Osteoblast (primary cell): ENCODE measurements around the gene CUL4A. TPM values are rescaled to one million over a fixed set of nuclear protein-coding genes. Genes with fewer than 3 reads are reported as not detected.

Experiments
- DNase-seq: peaks from one replicate; pipeline ENCODE4 v3.0.0; 2011; ENCODE audit warnings: low spot score, mixed read lengths; ENCODE audit not compliant: insufficient read length; ENCODE audit errors: missing footprints
- H2AFZ ChIP-seq: 2 replicates; pipeline ENCODE4 v1.6.0; 2011; ENCODE audit warnings: mild to moderate bottlenecking, low read length
- H3K27ac ChIP-seq: 2 replicates; pipeline ENCODE4 v1.5.1; 2011; ENCODE audit warnings: mild to moderate bottlenecking, low read depth, low read length, moderate library complexity
- H3K27me3 ChIP-seq: 2 replicates; pipeline ENCODE4 v1.6.0; 2012; ENCODE audit warnings: mild to moderate bottlenecking, control low read depth, inconsistent platforms, low read length, moderate library complexity; ENCODE audit not compliant: insufficient read depth
- H3K36me3 ChIP-seq: 2 replicates; pipeline ENCODE4 v1.5.1; 2011; ENCODE audit warnings: mild to moderate bottlenecking, low read length, control low read depth, moderate library complexity; ENCODE audit not compliant: insufficient read depth
- H3K4me1 ChIP-seq: 2 replicates; pipeline ENCODE4 v1.5.1; 2011; ENCODE audit warnings: mild to moderate bottlenecking, low read length, control low read depth, moderate library complexity; ENCODE audit not compliant: insufficient read depth
- H3K4me2 ChIP-seq: 2 replicates; pipeline ENCODE4 v1.6.0; 2011; ENCODE audit warnings: mild to moderate bottlenecking, low read length; ENCODE audit not compliant: insufficient read depth
- H3K4me3 ChIP-seq: fragments of 200-600 bp; sonication (generic); 3 replicates; pipeline ENCODE4 v1.5.1; 2012; ENCODE audit warnings: mild to moderate bottlenecking, low read length, inconsistent platforms; ENCODE audit not compliant: insufficient read depth
- H3K79me2 ChIP-seq: 2 replicates; pipeline ENCODE4 v1.6.0; 2012; ENCODE audit warnings: mild to moderate bottlenecking, low read length, control low read depth, inconsistent platforms; ENCODE audit not compliant: insufficient read depth
- H3K9me3 ChIP-seq: 2 replicates; pipeline ENCODE4 v1.5.1; 2011; ENCODE audit warnings: low read depth, low read length, control low read depth
- H4K20me1 ChIP-seq: 2 replicates; pipeline ENCODE4 v1.6.0; 2012; ENCODE audit warnings: mild to moderate bottlenecking, low read length, control low read depth; ENCODE audit not compliant: insufficient read depth
- CTCF ChIP-seq: IDR thresholded peaks from 2 replicates; pipeline ENCODE4 v1.5.1; 2011; ENCODE audit warnings: mild to moderate bottlenecking, low read depth, low read length, moderate library complexity; ENCODE audit errors: extremely low read depth
- total RNA-seq: library from RNA; depleted of rRNA; stranded (reverse); fragments of >200 nt; gene quantifications from 2 replicates; pipeline ENCODE4 v1.2.3, GENCODE V29; 2012

The CUL4A gene
- total RNA-seq, 1 donor = 128 TPM

DNA sequence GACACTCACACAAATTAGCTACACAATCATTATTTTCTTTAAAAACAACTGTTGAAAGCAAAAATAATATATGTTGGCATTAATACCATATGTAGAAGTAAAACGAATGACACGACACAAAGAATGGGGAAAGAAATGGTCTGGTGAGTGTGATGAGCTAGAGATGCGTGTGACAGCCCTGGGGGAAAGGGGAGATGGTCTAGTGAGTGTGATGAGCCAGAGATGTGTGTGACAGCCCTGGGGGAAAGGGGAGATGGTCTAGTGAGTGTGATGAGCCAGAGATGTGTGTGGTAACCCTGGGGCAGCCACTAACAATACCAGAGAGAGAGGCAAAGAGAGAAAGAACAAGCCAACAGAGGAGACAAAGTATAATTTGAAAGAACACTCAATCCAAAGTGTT is 65.3 kb downstream of the CUL4A start:
- H3K27ac ChIP-seq = peak overlapping the region; percentile 31
- peaks cover 3% of the 10 kb centered on the region for H3K36me3 ChIP-seq
- H3K4me3 ChIP-seq = no peak overlapping the region
- H3K27me3 ChIP-seq = no peaks in the 10 kb centered on the region
- no peaks in the 10 kb centered on the region for H4K20me1 ChIP-seq
- no peak for TF ChIP-seq CTCF
- no peak overlapping the region for H3K4me2 ChIP-seq
- no peak for DNase-seq
- H3K79me2 ChIP-seq = no peaks in the 10 kb centered on the region
- peaks cover 18% of the 10 kb centered on the region for H3K4me1 ChIP-seq
- H3K9me3 ChIP-seq = no peaks in the 10 kb centered on the region
- H2AFZ ChIP-seq = no peak overlapping the region

DNA sequence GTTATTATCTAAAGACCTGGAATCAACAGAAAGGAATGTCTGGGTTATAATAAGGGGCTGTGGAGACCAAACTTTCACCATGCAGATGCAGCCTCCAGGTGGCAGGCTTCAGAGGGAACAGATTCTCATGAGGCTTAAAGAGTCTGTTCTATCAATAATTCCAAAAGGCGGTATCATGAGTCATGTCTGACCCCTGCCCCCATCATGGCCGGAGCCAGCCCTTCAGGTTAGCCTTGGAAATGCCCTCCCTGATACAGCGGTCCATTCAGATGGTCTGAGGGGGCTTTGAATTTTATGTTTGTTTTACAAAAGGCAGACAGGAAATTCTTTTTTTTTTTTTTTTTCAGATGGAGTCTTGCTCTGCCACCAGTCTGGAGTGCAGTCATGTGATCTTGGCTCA is 66.0 kb downstream of the CUL4A start:
- no peaks in the 10 kb centered on the region for H3K9me3 ChIP-seq
- H4K20me1 ChIP-seq = no peaks in the 10 kb centered on the region
- no peaks in the 10 kb centered on the region for H3K27me3 ChIP-seq
- no peaks in the 10 kb centered on the region for H3K79me2 ChIP-seq
- H3K4me3 ChIP-seq = no peak overlapping the region
- H3K4me2 ChIP-seq = no peak overlapping the region
- TF ChIP-seq CTCF = peak; percentile 74
- peaks cover 3% of the 10 kb centered on the region for H3K36me3 ChIP-seq
- peak overlapping the region; percentile 31 for H3K27ac ChIP-seq
- DNase-seq = peak; percentile 68
- H3K4me1 ChIP-seq = peaks cover 18% of the 10 kb centered on the region
- H2AFZ ChIP-seq = no peak overlapping the region

DNA sequence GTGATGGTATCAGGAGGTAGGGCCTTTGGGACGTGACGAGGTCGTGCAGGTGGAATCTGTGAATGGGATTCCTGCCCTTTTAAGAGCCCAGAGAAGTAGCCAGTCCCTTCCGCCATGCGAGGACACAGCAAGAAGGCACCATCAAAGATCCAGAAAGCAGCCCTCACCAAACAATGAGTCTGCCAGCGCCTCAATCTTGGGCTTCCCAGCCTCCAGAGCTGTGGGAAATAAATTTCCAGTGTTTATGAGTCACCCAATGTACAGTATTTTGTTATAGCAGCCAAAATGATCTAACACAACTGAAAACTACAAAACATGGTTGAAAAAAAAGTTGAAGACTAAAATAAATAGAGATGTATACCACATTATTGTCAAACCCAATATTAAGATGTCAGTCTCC is 70.7 kb downstream of the CUL4A start:
- Histone ChIP-seq H2AFZ (no peak overlapping the region), H3K79me2 (no peaks in the 10 kb centered on the region), H3K4me3 (no peak overlapping the region), H3K9me3 (no peaks in the 10 kb centered on the region), H3K36me3 (peaks cover 3% of the 10 kb centered on the region), H3K27ac (no peak overlapping the region), H3K4me2 (no peak overlapping the region), H4K20me1 (no peaks in the 10 kb centered on the region), H3K27me3 (no peaks in the 10 kb centered on the region), H3K4me1 (peaks cover 6% of the 10 kb centered on the region)
- no peak for TF ChIP-seq CTCF
- no peak for DNase-seq

- no peaks in the 10 kb centered on the region for H4K20me1 ChIP-seq
- H3K27ac ChIP-seq = no peak overlapping the region
- H3K4me2 ChIP-seq = no peak overlapping the region
- DNase-seq = peak; percentile 8
- no peak overlapping the region for H2AFZ ChIP-seq
- no peaks in the 10 kb centered on the region for H3K79me2 ChIP-seq
- no peak overlapping the region for H3K4me3 ChIP-seq
- TF ChIP-seq CTCF = no peak
- no peaks in the 10 kb centered on the region for H3K27me3 ChIP-seq
- H3K36me3 ChIP-seq = peaks cover 1% of the 10 kb centered on the region
- no peaks in the 10 kb centered on the region for H3K9me3 ChIP-seq
- H3K4me1 ChIP-seq = no peaks in the 10 kb centered on the region
These were observed 74.5 kb downstream of the CUL4A start for GRCh38 chr13:113283904-113284303.
